SK-N-MC (cell line): Measurements from ENCODE around the gene ALG14.
"Not testable (repeated sequence)": the region's sequence is repeated elsewhere in the genome, so short reads cannot be mapped to it uniquely, and the experiment has no call there.

Source experiments
- EZH2 ChIP-seq: fragments of 200-600 bp; sonication (generic); IDR thresholded peaks from one replicate; pipeline ENCODE4 v1.6.1; 2017; ENCODE audit warnings: antibody characterized with exemption
- POLR2AphosphoS5 ChIP-seq: IDR thresholded peaks from 2 replicates; pipeline ENCODE4 v1.6.1; 2012; ENCODE audit warnings: mild to moderate bottlenecking, low read depth, low read length, borderline replicate concordance

DNA sequence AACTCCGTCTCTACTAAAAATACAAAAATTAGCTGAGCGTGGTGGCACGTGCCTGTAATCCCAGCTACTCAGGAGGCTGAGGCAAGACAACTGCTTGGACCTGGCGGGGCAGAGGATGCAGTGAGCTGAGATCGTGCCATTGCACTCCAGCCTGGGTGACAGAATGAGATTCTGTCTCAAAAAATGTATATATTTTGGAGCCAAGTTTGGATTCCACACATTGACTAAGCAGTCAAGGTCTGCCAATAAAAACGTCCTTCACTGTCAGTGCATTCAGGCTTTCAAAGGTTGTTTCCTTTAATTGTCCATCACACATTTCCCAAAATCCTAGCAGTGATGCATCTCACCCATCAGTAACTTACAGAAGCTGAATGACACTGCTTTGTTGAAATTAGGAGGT, 77.2 kb downstream of the ALG14 start:
- TF ChIP-seq POLR2AphosphoS5, EZH2: not testable (repeated sequence)
